Endothelial cell of umbilical vein (primary cell): Measurements from ENCODE around the gene ACAA2. TPM values are rescaled to one million over a fixed set of nuclear protein-coding genes. Genes with fewer than 3 reads are reported as not detected.

Experiments
- BruUV-seq: library from RNA; stranded (reverse); fragments of 400-500 nt; replicated peaks from 2 replicates; lab custom pipeline; 2021; lab: Mats Ljungman, UMichigan
- CTCF ChIA-PET: fragments of 300-600, 350-600 bp; sonication (Branson Sonifier 250); formaldehyde crosslinking; loops from one replicate; lab custom pipeline; 2021; ENCODE audit warnings: antibody characterized with exemption, inconsistent platforms; lab: Charles Lee
- POLR2A ChIA-PET: fragments of 300-600, 350-600 bp; sonication (Branson Sonifier 250); formaldehyde crosslinking; loops from one replicate; lab custom pipeline; 2021; ENCODE audit warnings: antibody characterized with exemption, inconsistent platforms; lab: Charles Lee
- DNase-seq: peaks from one replicate; pipeline ENCODE4 v3.0.0-alpha.2; 2011; ENCODE audit warnings: low read depth, low spot score
- FAIRE-seq: peaks from 2 replicates; lab custom pipeline; 2011; peaks lifted over from hg19 to GRCh38; lab: Jason Lieb, UNC
- H2AFZ ChIP-seq: 2 replicates; pipeline ENCODE4 v1.6.0; 2012; ENCODE audit warnings: low read depth, low read length, control low read depth, inconsistent platforms
- H3K27ac ChIP-seq: 2 replicates; pipeline ENCODE4 v1.5.1; 2011; ENCODE audit warnings: low read depth, mild to moderate bottlenecking, control low read depth, low read length, moderate library complexity; ENCODE audit not compliant: insufficient read depth
- H3K27me3 ChIP-seq, 2 experiments: 2 replicates each; pipeline versions ENCODE4 v1.6.0 to v1.6.1; 2011; ENCODE audit warnings: low read length in 2 of 2, mixed read lengths in 1 of 2; ENCODE audit not compliant: control insufficient read depth in 2 of 2, insufficient read depth in 2 of 2
- H3K36me3 ChIP-seq, 2 experiments: 2 replicates in 1 of 2; 3 replicates in 1 of 2; pipeline ENCODE4 v1.5.1; 2011; ENCODE audit warnings: low read length in 2 of 2, mild to moderate bottlenecking in 1 of 2, moderate library complexity in 1 of 2; ENCODE audit not compliant: control insufficient read depth in 2 of 2, insufficient read depth in 2 of 2; ENCODE audit errors: extremely low read depth in 1 of 2
- H3K4me1 ChIP-seq: 3 replicates; pipeline ENCODE4 v1.5.1; 2011; ENCODE audit warnings: mild to moderate bottlenecking, low read length; ENCODE audit not compliant: control insufficient read depth, insufficient read depth; ENCODE audit errors: extremely low read depth
- H3K4me2 ChIP-seq: 2 replicates; pipeline ENCODE4 v1.6.1; 2011; ENCODE audit warnings: low read length, control low read depth, mixed read lengths; ENCODE audit not compliant: insufficient read depth
- H3K4me3 ChIP-seq, 3 experiments: fragments of 200-600 bp in 1 of 3; sonication (generic), shearing (Covaris generic) in 1 of 3; replicated peaks in 1 of 3; 2 replicates each; pipeline ENCODE4 v1.5.1; 2011 to 2016; ENCODE audit warnings: control low read depth in 3 of 3, low read length in 3 of 3, mild to moderate bottlenecking in 2 of 3, inconsistent platforms in 1 of 3, low read depth in 1 of 3, moderate library complexity in 1 of 3; ENCODE audit not compliant: insufficient read depth in 1 of 3
- H3K79me2 ChIP-seq: 2 replicates; pipeline ENCODE4 v1.6.0; 2012; ENCODE audit warnings: low read length, inconsistent platforms; ENCODE audit not compliant: control insufficient read depth, insufficient read depth
- H3K9ac ChIP-seq: replicated peaks from 2 replicates; pipeline ENCODE3; 2011; ENCODE audit warnings: low read length, control low read depth; ENCODE audit not compliant: insufficient read depth; ENCODE audit errors: extremely low read depth
- H3K9me1 ChIP-seq: replicated peaks from 3 replicates; pipeline ENCODE4 v1.6.0; 2011; ENCODE audit warnings: mild to moderate bottlenecking, low read length; ENCODE audit not compliant: control insufficient read depth, insufficient read depth; ENCODE audit errors: extremely low read depth
- H3K9me3 ChIP-seq: replicated peaks from 2 replicates; pipeline ENCODE4 v1.5.1; 2012; ENCODE audit warnings: low read length, inconsistent platforms; ENCODE audit not compliant: control insufficient read depth, insufficient read depth
- H4K20me1 ChIP-seq: replicated peaks from 2 replicates; pipeline ENCODE3; 2011; ENCODE audit warnings: mild to moderate bottlenecking, low read length; ENCODE audit not compliant: control insufficient read depth, insufficient read depth; ENCODE audit errors: extremely low read depth
- CTCF ChIP-seq, 2 donors: IDR thresholded peaks; 1 replicate in 1 of 2; 2 replicates in 1 of 2; pipeline ENCODE4 v1.5.1; 2011; ENCODE audit warnings: low read length in 2 of 2, mild to moderate bottlenecking in 2 of 2, moderate library complexity in 2 of 2, control low read depth in 1 of 2, inconsistent platforms in 1 of 2, low read depth in 1 of 2; ENCODE audit not compliant: insufficient read depth in 1 of 2; ENCODE audit errors: extremely low read depth in 1 of 2
- EZH2 ChIP-seq: IDR thresholded peaks from 2 replicates; pipeline ENCODE4 v1.6.1; 2012; ENCODE audit warnings: borderline replicate concordance, low read depth, mild to moderate bottlenecking, moderate library complexity, low read length, inconsistent platforms; ENCODE audit not compliant: severe bottlenecking
- FOS ChIP-seq: IDR thresholded peaks from 2 replicates; pipeline ENCODE4 v1.6.1; 2011; ENCODE audit warnings: mild to moderate bottlenecking, low read length, moderate library complexity, borderline replicate concordance; ENCODE audit not compliant: insufficient read depth
- GATA2 ChIP-seq: IDR thresholded peaks from 2 replicates; pipeline ENCODE4 v1.7.0; 2011; ENCODE audit warnings: low read depth, mild to moderate bottlenecking, moderate library complexity, mixed read lengths, low read length; ENCODE audit not compliant: insufficient read length, insufficient read depth
- JUN ChIP-seq: IDR thresholded peaks from 2 replicates; pipeline ENCODE4 v1.6.1; 2011; ENCODE audit warnings: borderline replicate concordance, low read depth; ENCODE audit not compliant: insufficient read length, insufficient read depth
- MYC ChIP-seq: IDR thresholded peaks from one replicate; pipeline ENCODE4 v1.6.1; 2011; ENCODE audit warnings: mild to moderate bottlenecking, low read depth, low read length
- POLR2A ChIP-seq: IDR thresholded peaks from 2 replicates; pipeline ENCODE4 v1.6.1; 2012; ENCODE audit warnings: low read depth, mild to moderate bottlenecking, control low read depth, low read length
- POLR2AphosphoS5 ChIP-seq: IDR thresholded peaks from 2 replicates; pipeline ENCODE4 v1.6.1; 2012; ENCODE audit warnings: low read depth, mild to moderate bottlenecking, control low read depth, low read length, moderate library complexity; ENCODE audit not compliant: insufficient read depth
- dilution Hi-C: fragments of 300-500 bp; cut with MboI; formaldehyde crosslinking; loops from one replicate; pipeline ENCODE4 v1.15.0; 2019; ENCODE audit warnings: low sequenced_read_pairs; ENCODE audit not compliant: extremely low pct_ligation_motif_present
- intact Hi-C: fragments of 100-400 bp; cut with micrococcal nuclease; formaldehyde crosslinking; loops from one replicate; pipeline ENCODE4 v1.10.0; 2022
- polyA plus RNA-seq, 4 experiments: library from polyadenylated mRNA; depleted of rRNA in 3 of 4; stranded (reverse) in 3 of 4; unstranded in 1 of 4; fragments of >200 nt; gene quantifications; 2 replicates each; pipeline versions ENCODE4 v1.2.1 to v1.2.3, GENCODE V29; 2011 to 2012; ENCODE audit warnings: missing spikeins in 1 of 4
- total RNA-seq: library from RNA; stranded (reverse); gene quantifications from 2 replicates; pipeline ENCODE4 v1.2.3, GENCODE V29; 2021
- TF ChIP-seq, protein P1 (sequence below): IDR thresholded peaks from 2 replicates; pipeline ENCODE4 v1.6.1; 2011; ENCODE audit not compliant: insufficient read depth, insufficient read length

ACAA2 gene
- total and polyA plus RNA-seq, 2 donors (not counting 3 experiments of a cell fraction or from before 2014, with no cell fraction given), result 18.6 to 44.9 TPM

DNA sequence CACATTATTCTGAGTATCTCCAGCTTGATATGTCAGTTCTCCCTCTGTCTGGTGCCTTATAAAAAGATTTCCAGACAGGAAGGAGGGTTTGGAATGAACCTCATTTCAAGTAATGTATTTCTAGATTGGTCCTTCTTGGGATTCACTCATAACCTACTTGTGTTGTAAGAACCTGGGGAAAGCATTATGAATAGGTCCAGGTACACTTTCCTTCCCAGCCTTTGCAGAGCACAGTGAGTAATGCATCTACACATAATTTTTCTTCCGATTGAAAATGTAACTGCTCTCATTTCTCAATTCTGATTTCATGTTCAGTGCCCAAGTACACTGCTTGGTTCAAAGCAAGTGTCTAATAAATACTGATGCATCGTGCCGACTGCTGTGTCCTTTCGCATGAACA lies 25.0 kb upstream of the ACAA2 start:
- CTCF ChIA-PET, result interaction anchor here (1.3 kb wide), 1 partner anchor 327 kb away, joined by 3 read pairs; no protein-coding TSS in a partner anchor
- Histone ChIP-seq H3K79me2 (no peaks in the 10 kb centered on the region), H3K9ac (no peak overlapping the region), H3K4me1 (no peaks in the 10 kb centered on the region), H3K4me3 (no peak overlapping the region), H4K20me1 (no peaks in the 10 kb centered on the region), H3K27ac (no peak overlapping the region), H3K4me2 (no peak overlapping the region), H3K36me3 (no peaks in the 10 kb centered on the region), H3K9me1 (no peaks in the 10 kb centered on the region), H2AFZ (no peak overlapping the region), H3K9me3 (no peaks in the 10 kb centered on the region), H3K27me3 (no peaks in the 10 kb centered on the region)
- FAIRE-seq (no peak), DNase-seq (no peak)
- intact Hi-C loops, result no loop called here
- dilution Hi-C loops, result no loop called here
- POLR2A ChIA-PET, result no interaction called here
- BruUV-seq, result no TSS peak
- TF ChIP-seq MYC (no peak), FOS (no peak), POLR2AphosphoS5 (no peak), JUN (no peak), GATA2 (no peak), POLR2A (no peak), EZH2 (no peak), CTCF (IDR thresholded peaks at IDR 0.05; ENCODE audit: extremely low read depth in 1 of 2, insufficient read depth in 1 of 2, low read depth in 1 of 2, low read length in 2 of 2) (no peak)
- TF ChIP-seq, protein P1, sequence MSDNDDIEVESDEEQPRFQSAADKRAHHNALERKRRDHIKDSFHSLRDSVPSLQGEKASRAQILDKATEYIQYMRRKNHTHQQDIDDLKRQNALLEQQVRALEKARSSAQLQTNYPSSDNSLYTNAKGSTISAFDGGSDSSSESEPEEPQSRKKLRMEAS, result no peak
